B cell (primary cell): ENCODE data around the gene CDC34. TPM values are rescaled to one million over a fixed set of nuclear protein-coding genes. Genes with fewer than 3 reads are reported as not detected.

Source experiments
- ATAC-seq: fragments of 200-7000 bp; cut with Tn5 transposase; one replicate; pipeline ENCODE4 v1.10.0; 2021; ENCODE audit warnings: low read depth, mild to moderate bottlenecking, moderate number of reproducible peaks, moderate library complexity
- CTCF ChIA-PET: fragments of 350-600 bp; sonication (Branson Sonifier 250); formaldehyde crosslinking; loops from one replicate; lab custom pipeline; 2021; ENCODE audit warnings: antibody characterized with exemption, inconsistent platforms; lab: Charles Lee
- POLR2A ChIA-PET: fragments of 350-600 bp; sonication (Branson Sonifier 250); formaldehyde crosslinking; loops from one replicate; lab custom pipeline; 2021; ENCODE audit warnings: antibody characterized with exemption; lab: Charles Lee
- DNase-seq: peaks from one replicate; pipeline ENCODE4 v3.0.0; 2013
- H2AFZ ChIP-seq: 2 replicates; pipeline ENCODE4 v1.6.1; 2012; ENCODE audit warnings: mild to moderate bottlenecking, low read depth, low read length; ENCODE audit not compliant: insufficient read depth, poor library complexity, severe bottlenecking
- H3K27ac ChIP-seq, 2 donors: 1 replicate in 1 of 2; 2 replicates in 1 of 2; pipeline ENCODE4 v1.5.1; 2012 to 2013; ENCODE audit warnings: low read length in 2 of 2, mild to moderate bottlenecking in 2 of 2, moderate library complexity in 1 of 2
- H3K27me3 ChIP-seq, 4 experiments: fragments of 200-600 bp in 1 of 4; sonication (generic) in 1 of 4; replicated peaks in 1 of 4; 1 replicate in 2 of 4; 2 replicates in 2 of 4; pipeline versions ENCODE4 v1.6.1 to v1.7.0; 2013 to 2016; ENCODE audit warnings: low read length in 3 of 4, mild to moderate bottlenecking in 2 of 4, mixed read lengths in 1 of 4, moderate library complexity in 1 of 4; ENCODE audit not compliant: insufficient read depth in 4 of 4, control insufficient read depth in 3 of 4; ENCODE audit errors: control extremely low read depth in 1 of 4
- H3K36me3 ChIP-seq, 2 experiments: replicated peaks in 1 of 2; 1 replicate in 1 of 2; 2 replicates in 1 of 2; pipeline versions ENCODE4 v1.6.1 to v1.7.1; 2013; ENCODE audit warnings: low read length in 1 of 2; ENCODE audit not compliant: insufficient read depth in 2 of 2, control insufficient read depth in 1 of 2; ENCODE audit errors: control extremely low read depth in 1 of 2, extremely low read depth in 1 of 2
- H3K4me1 ChIP-seq, 2 donors: fragments of 200-600 bp in 1 of 2; sonication (generic) in 1 of 2; 1 replicate in 1 of 2; 2 replicates in 1 of 2; pipeline versions ENCODE4 v1.5.1 to v1.6.1; 2013 to 2017; ENCODE audit warnings: low read length in 2 of 2; ENCODE audit not compliant: control insufficient read depth in 2 of 2, insufficient read depth in 2 of 2
- H3K4me2 ChIP-seq: replicated peaks from 2 replicates; pipeline ENCODE3; 2012; ENCODE audit warnings: mild to moderate bottlenecking, low read depth, low read length; ENCODE audit not compliant: poor library complexity, severe bottlenecking
- H3K4me3 ChIP-seq, 5 experiments: fragments of 200-600 bp in 1 of 5; sonication (generic) in 1 of 5; 1 replicate in 3 of 5; 2 replicates in 2 of 5; pipeline versions ENCODE4 v1.5.1 to v1.7.0; 2011 to 2016; ENCODE audit warnings: low read length in 4 of 5, mild to moderate bottlenecking in 4 of 5, low read depth in 2 of 5, control low read depth in 1 of 5, moderate library complexity in 1 of 5; ENCODE audit not compliant: insufficient read depth in 1 of 5; ENCODE audit errors: control extremely low read depth in 1 of 5, extremely low read depth in 1 of 5
- H3K79me2 ChIP-seq: fragments of 200-600 bp; sonication (generic); one replicate; pipeline ENCODE4 v1.6.0; 2016; ENCODE audit warnings: low read length; ENCODE audit not compliant: control insufficient read depth, insufficient read depth
- H3K9ac ChIP-seq: fragments of 200-600 bp; sonication (generic); 2 replicates; pipeline ENCODE4 v1.6.1; 2017; ENCODE audit warnings: mild to moderate bottlenecking, low read length, moderate library complexity
- H3K9me3 ChIP-seq, 3 donors: one replicate each; pipeline versions ENCODE4 v1.6.1 to v1.7.1; 2013; ENCODE audit warnings: low read length in 2 of 3; ENCODE audit not compliant: control insufficient read depth in 2 of 3, insufficient read depth in 1 of 3; ENCODE audit errors: control extremely low read depth in 1 of 3
- H4K20me1 ChIP-seq: 2 replicates; pipeline ENCODE4 v1.6.0; 2012; ENCODE audit warnings: mild to moderate bottlenecking, low read length; ENCODE audit not compliant: insufficient read depth, control insufficient read depth, poor library complexity, severe bottlenecking
- H3K27ac Mint-ChIP-seq: one replicate; pipeline ENCODE4 v1.8.0; 2021; ENCODE audit warnings: mixed read lengths
- H3K27me3 Mint-ChIP-seq: one replicate; pipeline ENCODE4 v1.8.0; 2021; ENCODE audit warnings: mixed read lengths
- H3K4me1 Mint-ChIP-seq: one replicate; pipeline ENCODE4 v1.8.0; 2021; ENCODE audit warnings: mixed read lengths
- H3K4me3 Mint-ChIP-seq: one replicate; pipeline ENCODE4 v1.8.0; 2021; ENCODE audit warnings: mixed read lengths
- H3K9me3 Mint-ChIP-seq: one replicate; pipeline ENCODE4 v1.8.0; 2022; ENCODE audit warnings: mixed read lengths; ENCODE audit not compliant: insufficient read depth
- EZH2 ChIP-seq: IDR thresholded peaks from 2 replicates; pipeline ENCODE4 v1.6.1; 2012; ENCODE audit warnings: borderline replicate concordance, low read depth, mild to moderate bottlenecking, moderate library complexity, low read length; ENCODE audit not compliant: insufficient read depth, poor library complexity, severe bottlenecking
- WGBS: methylation state at CpG from one replicate; pipeline ENCODE4 v1.1.5; 2013; ENCODE audit warnings: missing lambda C conversion rate; ENCODE audit not compliant: insufficient coverage; 5-methylcytosine and 5-hydroxymethylcytosine counted together
- intact Hi-C: fragments of 100-400 bp; cut with micrococcal nuclease; formaldehyde crosslinking; loops from one replicate; pipeline ENCODE4 v1.10.0; 2022
- polyA plus RNA-seq: library from polyadenylated mRNA; depleted of rRNA; stranded (reverse); fragments of >200 nt; gene quantifications from 2 replicates; pipeline ENCODE4 v1.2.3, GENCODE V29; 2012
- total RNA-seq, 2 donors: library from RNA; stranded (reverse); fragments of 120-200 nt in 1 of 2; gene quantifications; 1 replicate in 1 of 2; 2 replicates in 1 of 2; pipeline versions ENCODE4 v1.2.3 to v1.2.4, GENCODE V29; 2013 to 2022
- TF ChIP-seq, protein P1 (sequence below): fragments of 200-600 bp; IDR thresholded peaks from one replicate; pipeline ENCODE4 v1.8.0; 2022; ENCODE audit warnings: antibody characterized with exemption, mild to moderate bottlenecking

Gene CDC34
- total and polyA plus RNA-seq, 2 donors (not counting 1 experiment from before 2014, with no cell fraction given), result 26.9 to 28.4 TPM

DNA sequence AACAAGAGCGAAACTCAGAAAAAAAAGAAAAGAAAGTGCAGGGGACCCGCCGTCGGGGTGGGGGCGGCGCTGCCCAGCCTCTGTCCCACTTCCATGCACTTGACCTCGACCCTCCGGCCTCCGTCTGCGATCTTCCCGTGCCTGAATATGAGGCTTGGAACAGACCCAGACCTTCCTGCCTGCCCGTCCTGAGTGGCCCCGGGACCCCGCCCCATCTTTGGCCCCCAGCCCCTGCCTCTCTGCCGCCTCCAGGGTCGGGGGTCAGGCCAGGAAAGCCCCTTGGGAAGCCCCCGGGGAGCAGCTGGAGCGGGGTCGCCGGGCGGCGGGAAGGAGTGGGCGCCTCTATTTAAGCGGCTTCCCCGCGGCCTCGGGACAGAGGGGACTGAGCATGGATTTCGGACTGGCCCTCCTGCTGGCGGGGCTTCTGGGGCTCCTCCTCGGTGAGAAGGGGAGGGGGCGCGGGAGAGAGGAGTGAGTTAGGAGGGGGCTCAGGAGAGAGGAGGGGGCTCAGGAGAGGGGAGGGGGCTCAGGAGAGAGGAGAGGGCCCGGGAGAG lies 35.4 kb upstream of the CDC34 start, which contains the start of gene MADCAM1:
Gene MADCAM1 (plus strand): TSS at position 375 of the 554 bp plus-strand sequence. CDS start 14 bp downstream, at position 389.
- ChIA-PET POLR2A (interaction anchor here (0.9 kb wide), 1 partner anchor 10 kb away, joined by 3 read pairs; no protein-coding TSS in a partner anchor), CTCF (interaction anchor here (1.3 kb wide), 1 partner anchor 10 kb away, joined by 5 read pairs; no protein-coding TSS in a partner anchor)
- peaks cover 0 to 46% (median 14%) of the 10 kb centered on the region in 4 experiments for H3K27me3 ChIP-seq
- H4K20me1 ChIP-seq, result no peaks in the 10 kb centered on the region
- ATAC-seq, result no peak
- peaks cover 0 to 32% (median 0%) of the 10 kb centered on the region in 3 donors for H3K9me3 ChIP-seq
- peak within 1 kb of the TSS; percentile 50 for H3K4me2 ChIP-seq
- intact Hi-C loops, result no loop called here
- TF ChIP-seq EZH2, result no peak
- TF ChIP-seq, protein P1, sequence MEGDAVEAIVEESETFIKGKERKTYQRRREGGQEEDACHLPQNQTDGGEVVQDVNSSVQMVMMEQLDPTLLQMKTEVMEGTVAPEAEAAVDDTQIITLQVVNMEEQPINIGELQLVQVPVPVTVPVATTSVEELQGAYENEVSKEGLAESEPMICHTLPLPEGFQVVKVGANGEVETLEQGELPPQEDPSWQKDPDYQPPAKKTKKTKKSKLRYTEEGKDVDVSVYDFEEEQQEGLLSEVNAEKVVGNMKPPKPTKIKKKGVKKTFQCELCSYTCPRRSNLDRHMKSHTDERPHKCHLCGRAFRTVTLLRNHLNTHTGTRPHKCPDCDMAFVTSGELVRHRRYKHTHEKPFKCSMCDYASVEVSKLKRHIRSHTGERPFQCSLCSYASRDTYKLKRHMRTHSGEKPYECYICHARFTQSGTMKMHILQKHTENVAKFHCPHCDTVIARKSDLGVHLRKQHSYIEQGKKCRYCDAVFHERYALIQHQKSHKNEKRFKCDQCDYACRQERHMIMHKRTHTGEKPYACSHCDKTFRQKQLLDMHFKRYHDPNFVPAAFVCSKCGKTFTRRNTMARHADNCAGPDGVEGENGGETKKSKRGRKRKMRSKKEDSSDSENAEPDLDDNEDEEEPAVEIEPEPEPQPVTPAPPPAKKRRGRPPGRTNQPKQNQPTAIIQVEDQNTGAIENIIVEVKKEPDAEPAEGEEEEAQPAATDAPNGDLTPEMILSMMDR, result no peak
- Mint-ChIP-seq H3K27me3 (peaks cover 12% of the 10 kb centered on the region), H3K4me3 (no peak within 1 kb of the TSS), H3K27ac (no peak within 1 kb of the TSS), H3K9me3 (no peaks in the 10 kb centered on the region), H3K4me1 (peaks cover 4% of the 10 kb centered on the region)
- no peak within 1 kb of the TSS for H3K4me3 ChIP-seq
- no peak within 1 kb of the TSS for H3K9ac ChIP-seq
- no peaks in the 10 kb centered on the region for H3K79me2 ChIP-seq
- no peak for DNase-seq
- no peak within 1 kb of the TSS for H2AFZ ChIP-seq
- H3K4me1 ChIP-seq, result peaks cover 16 to 18% of the 10 kb centered on the region in 2 donors
- no peak within 1 kb of the TSS for H3K27ac ChIP-seq
- H3K36me3 ChIP-seq, result no peaks in the 10 kb centered on the region
- WGBS, result 21% methylated on average over 30 of the region's 33 CpGs

DNA sequence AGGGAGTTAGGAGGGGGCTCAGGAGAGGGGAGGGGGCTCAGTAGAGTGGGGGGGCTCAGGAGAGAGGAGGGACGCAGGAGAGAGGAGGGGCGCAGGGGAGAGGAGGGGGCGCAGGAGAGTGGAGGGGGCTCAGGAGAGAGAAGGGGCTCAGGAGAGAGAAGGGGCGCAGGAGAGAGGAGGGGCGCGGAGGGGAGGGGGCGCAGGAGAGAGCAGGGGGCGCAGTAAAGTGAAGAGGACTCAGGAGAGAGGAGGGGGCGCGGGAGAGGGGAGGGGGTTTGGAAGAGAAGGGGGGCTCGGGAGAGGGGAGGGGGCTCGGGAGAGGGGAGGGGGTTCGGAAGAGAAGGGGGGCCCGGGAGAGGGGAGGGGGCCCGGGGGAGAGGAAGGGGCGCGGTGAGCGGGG lies 34.6 kb upstream of the CDC34 start:
- ATAC-seq, result no peak
- H3K9ac ChIP-seq, result no peak overlapping the region
- TF ChIP-seq EZH2, result no peak
- TF ChIP-seq, protein P1, result no peak
- WGBS, result 0% methylated on average over 2 of the region's 18 CpGs
- H3K4me3 Mint-ChIP-seq, result no peak overlapping the region
- H3K9me3 Mint-ChIP-seq, result no peaks in the 10 kb centered on the region
- H3K27me3 Mint-ChIP-seq, result peaks cover 12% of the 10 kb centered on the region
- intact Hi-C loops, result no loop called here
- no peak overlapping the region for H3K27ac ChIP-seq
- no peak overlapping the region for H3K4me3 ChIP-seq
- peaks cover 0 to 46% (median 14%) of the 10 kb centered on the region in 4 experiments for H3K27me3 ChIP-seq
- H3K4me1 ChIP-seq, result peaks cover 16 to 18% of the 10 kb centered on the region in 2 donors
- H3K9me3 ChIP-seq, result peaks cover 0 to 33% (median 0%) of the 10 kb centered on the region in 3 donors
- no peak overlapping the region for H3K27ac Mint-ChIP-seq
- H3K4me1 Mint-ChIP-seq, result peaks cover 4% of the 10 kb centered on the region
- H4K20me1 ChIP-seq, result no peaks in the 10 kb centered on the region
- no peak for DNase-seq
- H2AFZ ChIP-seq, result no peak overlapping the region
- CTCF ChIA-PET, result no interaction called here
- H3K79me2 ChIP-seq, result no peaks in the 10 kb centered on the region
- H3K36me3 ChIP-seq, result no peaks in the 10 kb centered on the region
- H3K4me2 ChIP-seq, result no peak overlapping the region
- POLR2A ChIA-PET, result no interaction called here
